ENCODE measurements around the gene MPO.

The MPO gene

DNA sequence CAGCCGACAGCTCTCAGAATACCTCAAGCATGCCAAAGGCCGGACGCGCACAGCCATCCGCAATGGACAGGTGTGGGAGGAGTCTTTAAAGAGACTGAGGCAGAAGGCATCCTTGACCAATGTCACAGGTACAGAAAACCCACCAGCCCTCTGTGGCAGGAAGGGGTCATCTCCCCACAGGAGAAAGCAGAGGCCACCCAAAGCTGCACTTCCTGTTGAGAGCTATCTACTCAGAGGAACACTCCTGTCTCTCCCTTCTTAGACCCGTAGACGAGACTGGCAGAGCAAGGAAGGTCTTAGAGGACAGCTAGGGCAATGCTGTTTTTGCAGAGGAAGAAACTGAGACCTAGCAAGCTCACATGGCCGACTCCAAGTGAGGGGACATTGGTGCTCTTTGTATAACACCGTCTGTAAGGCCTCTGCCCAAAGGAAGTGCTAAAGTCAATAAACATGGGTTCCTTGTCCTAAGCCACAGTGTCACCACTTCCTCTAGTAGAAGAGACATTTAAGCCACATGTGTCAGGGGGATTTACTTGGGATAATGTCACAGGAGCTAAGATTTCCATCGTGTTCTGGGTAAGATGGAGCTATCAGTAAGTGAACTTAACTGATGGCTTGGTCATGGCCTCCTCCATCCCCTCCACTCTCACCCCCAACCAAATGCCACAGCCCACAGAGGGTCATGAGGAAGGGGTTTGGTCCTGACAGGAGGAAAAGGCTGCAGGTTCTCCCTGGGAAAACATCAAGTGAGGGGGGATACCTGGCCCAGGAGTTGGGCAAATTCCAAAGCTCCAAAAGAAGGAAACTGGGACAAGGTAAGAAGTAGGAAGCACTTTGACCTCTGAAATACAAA lies 33.0 kb downstream of the MPO start:
- no peak for DNase-seq (ENCODE audit: low read depth)
- no peak for TF ChIP-seq CTCF (IDR thresholded peaks at IDR 0.05; ENCODE audit: control insufficient read depth, insufficient read depth, low read depth, low read length, missing control alignments)
- no peak overlapping the region for H3K4me3 ChIP-seq (ENCODE audit: control insufficient read depth, low read depth, low read length)

DNA sequence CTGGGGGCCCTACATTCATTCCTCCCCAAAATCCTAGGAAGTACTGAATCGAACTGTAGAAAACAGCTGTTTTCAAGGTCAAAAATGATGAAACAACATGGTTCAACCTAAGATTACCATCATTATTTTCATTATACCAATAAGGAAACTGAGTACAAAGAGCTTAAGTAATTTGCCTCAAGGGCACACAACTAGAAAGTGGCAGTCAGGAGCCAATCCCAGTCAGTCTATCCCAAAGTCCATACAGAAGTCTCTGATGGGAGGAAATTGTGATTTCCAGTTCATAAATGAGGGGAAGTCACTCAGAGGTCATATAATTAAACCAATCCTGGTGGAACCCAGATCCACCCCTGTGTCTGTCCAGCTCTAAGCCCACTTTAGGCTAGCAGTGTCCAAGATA lies 34.0 kb downstream of the MPO start:
- no peak overlapping the region for H3K4me3 ChIP-seq (ENCODE audit: control insufficient read depth, low read depth, low read length)
- TF ChIP-seq CTCF (IDR thresholded peaks at IDR 0.05; ENCODE audit: control insufficient read depth, insufficient read depth, low read depth, low read length, missing control alignments) = no peak
- no peak for DNase-seq (ENCODE audit: low read depth)

DNA sequence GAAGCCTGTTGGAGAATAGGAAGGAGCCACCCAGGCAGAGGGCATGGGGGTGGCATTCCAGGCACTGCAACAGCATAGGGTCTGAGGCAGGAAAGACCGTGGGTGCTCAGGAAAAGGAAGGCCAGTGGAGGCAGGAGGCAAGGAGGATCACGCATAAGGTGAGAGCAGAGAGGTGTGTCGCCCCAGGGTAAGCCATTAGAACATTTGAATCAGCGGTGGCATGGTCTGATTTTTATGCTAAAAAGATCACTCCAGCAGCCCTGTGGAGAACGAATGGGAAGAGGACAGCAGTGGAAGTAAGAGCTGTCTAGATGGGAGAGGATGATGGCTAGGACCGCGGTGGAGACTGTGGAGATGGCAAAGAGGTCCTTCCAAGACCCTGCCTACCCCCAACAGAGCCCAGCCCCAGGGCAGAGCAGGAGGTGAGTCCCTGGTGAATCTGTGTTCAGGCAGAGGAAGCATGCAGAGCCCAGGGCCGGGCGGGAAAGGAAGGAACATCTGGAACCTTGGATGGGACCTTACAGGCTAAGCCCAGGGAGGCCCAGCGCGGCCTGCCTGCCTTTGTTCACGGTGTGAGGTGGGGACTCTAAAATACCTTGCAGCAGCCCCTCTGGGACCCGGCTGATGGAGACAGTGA lies 34.5 kb downstream of the MPO start:
- TF ChIP-seq CTCF (IDR thresholded peaks at IDR 0.05; ENCODE audit: control insufficient read depth, insufficient read depth, low read depth, low read length, missing control alignments) = no peak
- no peak overlapping the region for H3K4me3 ChIP-seq (ENCODE audit: control insufficient read depth, low read depth, low read length)
- DNase-seq (ENCODE audit: low read depth) = no peak

DNA sequence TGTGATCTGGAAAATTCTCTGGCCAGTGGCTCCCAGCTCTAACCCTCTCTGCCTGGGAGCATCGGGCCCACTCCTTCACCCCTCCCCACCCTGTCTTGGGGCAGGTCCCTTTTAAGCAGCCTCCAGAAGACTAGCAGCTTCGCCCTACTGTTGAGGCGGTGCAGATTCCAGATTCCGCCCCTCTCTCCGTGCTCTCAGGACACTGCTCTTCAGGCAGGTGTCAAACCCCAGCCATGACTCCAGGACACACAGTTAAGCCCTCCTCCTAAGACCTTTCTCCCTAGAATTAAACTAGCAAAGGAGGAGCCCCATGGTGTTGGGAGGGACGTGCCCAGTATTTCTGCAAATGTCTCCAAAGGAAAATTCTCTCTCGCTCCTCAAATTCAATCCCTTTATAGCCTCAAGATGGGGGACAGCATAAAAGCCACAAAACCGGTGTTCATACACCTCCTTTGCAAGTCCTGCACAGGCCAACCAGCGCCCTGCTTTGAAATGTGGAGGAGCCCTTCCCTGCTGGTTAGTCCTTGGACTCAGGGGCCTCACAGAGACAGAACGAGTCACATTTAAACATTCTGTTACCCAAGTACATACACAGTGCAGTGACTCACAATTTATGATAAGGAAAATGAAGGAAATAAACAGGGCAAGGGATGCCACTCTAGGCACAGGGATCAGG lies 35.2 kb downstream of the MPO start:
- no peak for TF ChIP-seq CTCF (IDR thresholded peaks at IDR 0.05; ENCODE audit: control insufficient read depth, insufficient read depth, low read depth, low read length, missing control alignments)
- no peak for DNase-seq (ENCODE audit: low read depth)

DNA sequence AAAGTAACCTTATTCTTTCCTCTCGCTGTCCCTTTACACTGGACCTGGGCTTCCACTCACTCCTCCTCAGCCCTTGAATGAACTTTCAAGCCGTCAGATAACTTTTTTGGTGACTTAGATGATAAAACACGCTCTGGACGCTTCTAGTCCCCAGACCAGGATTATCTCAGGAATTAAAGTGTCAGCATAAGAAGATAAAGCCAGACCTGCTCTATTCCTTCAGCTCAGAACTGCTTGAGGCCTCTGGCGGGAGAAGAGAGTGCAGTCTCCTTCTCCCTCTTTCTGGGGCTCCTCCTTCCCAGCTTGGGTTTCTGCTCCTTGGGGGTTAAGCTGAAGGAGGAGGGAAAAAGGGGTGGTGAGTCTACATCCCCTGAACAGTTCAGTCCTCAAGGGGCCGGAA lies 35.8 kb downstream of the MPO start:
- no peak for DNase-seq (ENCODE audit: low read depth)
- H3K4me3 ChIP-seq (ENCODE audit: control insufficient read depth, low read depth, low read length) = no peak overlapping the region
- no peak for TF ChIP-seq CTCF (IDR thresholded peaks at IDR 0.05; ENCODE audit: control insufficient read depth, insufficient read depth, low read depth, low read length, missing control alignments)

More for the DNA sequence above, 35.2 kb downstream of the MPO start:
- no peak overlapping the region for H3K4me3 ChIP-seq (ENCODE audit: control insufficient read depth, low read depth, low read length)

DNA sequence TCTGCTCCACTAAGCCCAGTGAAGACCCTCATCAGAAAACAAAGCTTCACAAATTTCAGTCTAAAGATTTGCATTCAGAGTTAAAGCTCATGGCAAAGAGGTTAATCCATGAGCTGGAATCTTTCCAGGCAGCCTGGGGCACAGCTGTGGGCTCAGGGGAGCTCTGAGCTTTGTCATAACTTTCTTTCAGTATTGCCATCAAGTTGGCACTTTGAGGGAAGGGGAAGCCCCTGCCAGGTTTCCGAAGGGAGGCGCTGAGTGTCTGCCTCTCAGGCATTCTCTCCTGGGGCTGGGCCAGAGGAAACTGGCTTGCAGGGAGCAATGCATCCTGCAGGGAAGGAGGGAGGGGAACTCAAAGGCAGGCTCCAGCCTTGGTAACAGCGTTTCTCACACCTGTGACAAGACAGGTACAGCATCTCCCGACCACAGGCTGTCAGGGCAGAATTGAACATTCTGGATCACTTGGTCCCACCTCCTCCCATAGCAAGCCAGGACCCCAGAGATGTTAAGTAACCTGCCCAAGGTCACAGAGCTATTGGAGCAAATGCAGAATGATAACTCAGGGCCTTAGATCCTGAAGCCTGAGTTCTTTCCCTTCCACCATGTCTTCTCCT lies 38.5 kb downstream of the MPO start:
- no peak for DNase-seq (ENCODE audit: low read depth)
- TF ChIP-seq CTCF (IDR thresholded peaks at IDR 0.05; ENCODE audit: control insufficient read depth, insufficient read depth, low read depth, low read length, missing control alignments) = no peak
- no peak overlapping the region for H3K4me3 ChIP-seq (ENCODE audit: control insufficient read depth, low read depth, low read length)
